ENCODE data around the gene AIDA. TPM values are rescaled to one million over a fixed set of nuclear protein-coding genes. Genes with fewer than 3 reads are reported as not detected.

The AIDA gene
- total and polyA plus RNA-seq, 2 experiments from 2014 or later = 51.1 to 103 TPM

GRCh38 chr1:222665964-222666363 is 46.3 kb downstream of the AIDA start:
- Histone ChIP-seq H3K27me3 (ENCODE audit: insufficient read depth) (no peaks in the 10 kb centered on the region), H3K4me3 (no peak overlapping the region), H3K4me2 (no peak overlapping the region), H3K36me3 (ENCODE audit: insufficient read depth) (peaks cover 42% of the 10 kb centered on the region), H3K9me2 (ENCODE audit: insufficient read depth) (no peaks in the 10 kb centered on the region), H4K20me1 (replicated peaks; ENCODE audit: insufficient read depth) (0 out of 2 replicates have a peak, but pooled peaks cover 7% of the 10 kb centered on the region), H2AFZ (no peak overlapping the region), H3K4me1 (ENCODE audit: insufficient read depth) (no peaks in the 10 kb centered on the region), H3K27ac (ENCODE audit: low read depth) (no peak overlapping the region), H3K79me2 (replicated peaks; ENCODE audit: insufficient read depth) (no peaks in the 10 kb centered on the region), H3F3A (replicated peaks; ENCODE audit: low read depth) (no peaks in the 10 kb centered on the region)
- Mint-ChIP-seq H3K36me3 (ENCODE audit: low read depth) (peaks cover 56% of the 10 kb centered on the region), H3K4me3 (no peak overlapping the region), H3K9me3 (no peaks in the 10 kb centered on the region), H3K27ac (no peak overlapping the region; the same call in 1 of the 2 replicates), H3K27me3 (ENCODE audit: insufficient read depth, low read depth, poor library complexity) (peaks cover 2% of the 10 kb centered on the region), H3K4me1 (no peaks in the 10 kb centered on the region)
- TF ChIP-seq STAT1 (IDR thresholded peaks at IDR 0.05; ENCODE audit: unreplicated experiment) = no peak
- no peak for TF ChIP-seq CREB1 (CRISPR knock-in tag; IDR thresholded peaks at IDR 0.05; ENCODE audit: low read depth)
- no peak for TF ChIP-seq REST (IDR thresholded peaks at IDR 0.05; ENCODE audit: unreplicated experiment)
- no peak for TF ChIP-seq NANOG (IDR thresholded peaks at IDR 0.05; ENCODE audit: borderline replicate concordance)
- TF ChIP-seq ETS1 (IDR thresholded peaks at IDR 0.05) = no peak
- TF ChIP-seq EZH2 (IDR thresholded peaks at IDR 0.05; ENCODE audit: low read depth, unreplicated experiment) = no peak
- no peak for TF ChIP-seq ZNF114 (CRISPR knock-in tag; IDR thresholded peaks at IDR 0.05)
- TF ChIP-seq ZNF331 (CRISPR knock-in tag; IDR thresholded peaks at IDR 0.05; ENCODE audit: low read depth) = no peak
- no peak for TF ChIP-seq CTCF (conservative IDR thresholded peaks at IDR 0.05; ENCODE audit: low read depth in 2 of 2)
- TF ChIP-seq JUNB (IDR thresholded peaks at IDR 0.05; ENCODE audit: unreplicated experiment) = no peak
- TF ChIP-seq EZH2phosphoT487 (IDR thresholded peaks at IDR 0.05; ENCODE audit: unreplicated experiment) = no peak
- TF ChIP-seq POLR2AphosphoS5 (IDR thresholded peaks at IDR 0.05; ENCODE audit: low read depth) = no peak
- no peak for TF ChIP-seq ZNF462 (CRISPR knock-in tag; IDR thresholded peaks at IDR 0.05)
- ATAC-seq (no peak), DNase-seq (ENCODE audit: low spot score) (no peak)

All from GM23338 (cell line).